ENCODE measurements around the gene F10.
A peak's percentile ranks its signal among the peaks of the same experiment; 100 is the strongest.

F10 gene

GRCh38 chr13:113152691-113152983, 30.0 kb downstream of the F10 start:
- TF ChIP-seq MYC (IDR thresholded peaks at IDR 0.05; ENCODE audit: low read depth, low read length) = no peak
- TF ChIP-seq, protein P1, sequence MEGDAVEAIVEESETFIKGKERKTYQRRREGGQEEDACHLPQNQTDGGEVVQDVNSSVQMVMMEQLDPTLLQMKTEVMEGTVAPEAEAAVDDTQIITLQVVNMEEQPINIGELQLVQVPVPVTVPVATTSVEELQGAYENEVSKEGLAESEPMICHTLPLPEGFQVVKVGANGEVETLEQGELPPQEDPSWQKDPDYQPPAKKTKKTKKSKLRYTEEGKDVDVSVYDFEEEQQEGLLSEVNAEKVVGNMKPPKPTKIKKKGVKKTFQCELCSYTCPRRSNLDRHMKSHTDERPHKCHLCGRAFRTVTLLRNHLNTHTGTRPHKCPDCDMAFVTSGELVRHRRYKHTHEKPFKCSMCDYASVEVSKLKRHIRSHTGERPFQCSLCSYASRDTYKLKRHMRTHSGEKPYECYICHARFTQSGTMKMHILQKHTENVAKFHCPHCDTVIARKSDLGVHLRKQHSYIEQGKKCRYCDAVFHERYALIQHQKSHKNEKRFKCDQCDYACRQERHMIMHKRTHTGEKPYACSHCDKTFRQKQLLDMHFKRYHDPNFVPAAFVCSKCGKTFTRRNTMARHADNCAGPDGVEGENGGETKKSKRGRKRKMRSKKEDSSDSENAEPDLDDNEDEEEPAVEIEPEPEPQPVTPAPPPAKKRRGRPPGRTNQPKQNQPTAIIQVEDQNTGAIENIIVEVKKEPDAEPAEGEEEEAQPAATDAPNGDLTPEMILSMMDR (IDR thresholded peaks at IDR 0.05; ENCODE audit: low read depth, low read length) = no peak
- TF ChIP-seq, protein P2, sequence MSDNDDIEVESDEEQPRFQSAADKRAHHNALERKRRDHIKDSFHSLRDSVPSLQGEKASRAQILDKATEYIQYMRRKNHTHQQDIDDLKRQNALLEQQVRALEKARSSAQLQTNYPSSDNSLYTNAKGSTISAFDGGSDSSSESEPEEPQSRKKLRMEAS (IDR thresholded peaks at IDR 0.05; ENCODE audit: low read depth, low read length) = no peak
- no peak overlapping the region for H3K4me3 ChIP-seq (ENCODE audit: low read depth, low read length)
- DNase-seq (ENCODE audit: low read depth) = no peak

DNA sequence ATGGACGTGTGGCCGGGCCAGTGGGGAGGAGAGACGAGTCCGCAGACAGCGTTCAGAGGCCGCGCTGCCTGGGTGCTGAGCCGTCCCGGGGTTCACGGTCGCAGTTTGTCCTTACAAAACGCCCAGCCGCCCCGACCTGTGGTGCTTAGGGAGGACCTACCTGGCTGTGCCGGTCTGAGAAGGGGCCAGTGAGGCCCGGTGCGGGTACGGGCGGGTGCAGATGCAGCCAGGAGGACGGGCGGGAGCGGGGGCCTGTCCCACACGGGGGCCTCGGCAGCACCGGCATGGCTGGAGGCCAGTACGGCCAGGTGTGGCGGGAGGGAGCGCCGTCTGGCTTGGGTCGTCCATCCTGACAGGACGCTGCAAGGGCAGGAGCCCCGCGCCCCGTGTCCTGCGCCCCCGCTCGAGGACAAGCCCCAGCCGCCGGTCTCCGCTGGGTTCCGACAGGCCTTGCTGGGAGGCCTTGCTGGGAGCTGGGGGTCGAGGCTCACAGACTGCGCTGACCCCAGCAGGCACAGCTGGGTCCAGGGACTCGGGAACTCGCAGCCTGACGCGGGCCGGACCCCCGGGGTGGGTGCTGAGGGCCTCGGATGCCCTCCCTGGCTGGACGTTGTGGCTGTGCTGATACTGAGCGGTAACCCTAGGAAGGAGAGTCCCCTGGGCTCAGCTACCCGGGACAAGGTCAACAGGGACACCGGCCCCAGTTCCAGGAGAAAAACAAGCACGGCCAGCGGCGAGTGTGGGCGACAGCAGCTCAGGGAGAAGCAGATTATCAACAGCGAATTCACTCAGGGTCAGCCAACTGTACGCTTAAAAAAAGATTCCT, 30.6 kb downstream of the F10 start:
- TF ChIP-seq MYC (IDR thresholded peaks at IDR 0.05; ENCODE audit: low read depth, low read length) = no peak
- no peak for TF ChIP-seq POLR2A (IDR thresholded peaks at IDR 0.05; ENCODE audit: extremely low read depth, insufficient read length)
- TF ChIP-seq, protein P2 (IDR thresholded peaks at IDR 0.05; ENCODE audit: low read depth, low read length) = no peak
- TF ChIP-seq, protein P1 (IDR thresholded peaks at IDR 0.05; ENCODE audit: low read depth, low read length) = no peak
- DNase-seq (ENCODE audit: low read depth) = peak; percentile 23
- H3K4me3 ChIP-seq (ENCODE audit: low read depth, low read length) = peak overlapping the region; percentile 1

- H3K4me3 ChIP-seq (ENCODE audit: low read depth, low read length) = peak overlapping the region; percentile 47
- peak; percentile 67 for DNase-seq (ENCODE audit: low read depth)
- TF ChIP-seq MYC (IDR thresholded peaks at IDR 0.05; ENCODE audit: low read depth, low read length) (peak; percentile 63), POLR2A (IDR thresholded peaks at IDR 0.05; ENCODE audit: extremely low read depth, insufficient read length) (peak; percentile 36)
- TF ChIP-seq, protein P2 (IDR thresholded peaks at IDR 0.05; ENCODE audit: low read depth, low read length) = peak; percentile 72
- TF ChIP-seq, protein P1 (IDR thresholded peaks at IDR 0.05; ENCODE audit: low read depth, low read length) = no peak
Measured at GRCh38 chr13:113153810-113154748, 31.5 kb downstream of the F10 start.

DNA sequence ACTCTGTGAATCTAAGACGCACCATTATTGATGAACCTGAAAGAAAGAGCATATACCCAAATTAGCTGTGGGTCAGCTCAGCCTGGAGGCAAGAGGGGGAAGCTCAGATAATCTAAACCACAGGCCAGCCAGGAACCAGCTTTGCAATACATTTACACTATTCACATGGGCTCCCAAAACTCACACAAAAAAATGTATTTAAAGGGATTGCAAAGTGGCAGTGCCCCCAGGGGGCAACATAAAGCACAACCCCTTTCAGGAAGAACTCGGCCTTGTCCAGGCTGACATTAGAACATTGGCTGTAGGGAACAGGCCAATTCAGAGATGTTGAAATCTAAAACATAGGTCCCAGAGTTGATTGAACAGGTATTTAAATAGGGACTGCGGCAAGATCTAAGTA, 32.6 kb downstream of the F10 start:
- DNase-seq (ENCODE audit: low read depth) = peak; percentile 42
- TF ChIP-seq, protein P2 (IDR thresholded peaks at IDR 0.05; ENCODE audit: low read depth, low read length) = no peak
- no peak for TF ChIP-seq MYC (IDR thresholded peaks at IDR 0.05; ENCODE audit: low read depth, low read length)
- TF ChIP-seq, protein P1 (IDR thresholded peaks at IDR 0.05; ENCODE audit: low read depth, low read length) = no peak
- TF ChIP-seq POLR2A (IDR thresholded peaks at IDR 0.05; ENCODE audit: extremely low read depth, insufficient read length) = no peak
- no peak overlapping the region for H3K4me3 ChIP-seq (ENCODE audit: low read depth, low read length)

DNA sequence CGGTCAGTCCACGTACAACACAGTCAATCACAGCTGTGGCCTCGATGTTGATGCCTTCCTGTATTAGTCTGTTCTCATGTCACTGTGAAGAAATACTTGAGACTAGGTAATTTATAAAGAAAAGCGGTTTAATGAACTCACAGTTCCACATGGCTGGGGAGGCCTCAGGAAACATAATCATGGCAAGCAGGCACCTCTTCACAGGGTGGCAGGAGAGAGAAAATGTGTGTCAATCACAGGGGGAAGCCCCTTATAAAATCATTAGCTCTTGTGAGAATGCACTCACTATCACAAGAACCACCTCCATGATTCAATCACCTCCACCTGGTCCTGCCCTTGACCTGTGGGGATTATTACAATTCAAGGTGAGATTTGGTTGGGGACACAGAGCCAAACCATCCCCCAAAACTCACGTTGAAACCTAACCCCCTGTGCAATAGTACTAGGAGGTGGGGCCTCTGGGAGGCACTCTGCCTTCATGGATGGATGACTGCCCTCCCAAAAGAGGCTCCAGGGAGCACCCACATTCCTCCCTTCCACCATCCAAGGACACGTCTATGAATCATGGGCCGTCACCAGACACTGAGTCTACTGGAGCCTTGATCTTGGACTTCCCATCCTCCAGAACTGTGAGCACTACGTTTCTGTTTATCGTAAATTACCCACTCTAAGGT, 33.5 kb downstream of the F10 start:
- TF ChIP-seq MYC (IDR thresholded peaks at IDR 0.05; ENCODE audit: low read depth, low read length) (no peak), POLR2A (IDR thresholded peaks at IDR 0.05; ENCODE audit: extremely low read depth, insufficient read length) (no peak)
- TF ChIP-seq, protein P1 (IDR thresholded peaks at IDR 0.05; ENCODE audit: low read depth, low read length) = no peak
- TF ChIP-seq, protein P2 (IDR thresholded peaks at IDR 0.05; ENCODE audit: low read depth, low read length) = no peak
- no peak for DNase-seq (ENCODE audit: low read depth)
- no peak overlapping the region for H3K4me3 ChIP-seq (ENCODE audit: low read depth, low read length)

Measured in NB4 (cell line).